ENCODE measurements around the gene PLEKHA5.
"Not testable (repeated sequence)": the region's sequence is repeated elsewhere in the genome, so short reads cannot be mapped to it uniquely, and the experiment has no call there.

The PLEKHA5 gene

GRCh38 chr12:19382111-19382526 lies 252.6 kb downstream of the PLEKHA5 start:
- Histone ChIP-seq H3K36me3 (ENCODE audit: control insufficient read depth, insufficient read depth, low read length) (no peaks in the 10 kb centered on the region), H3K27me3 (ENCODE audit: control insufficient read depth, insufficient read depth, low read length) (no peaks in the 10 kb centered on the region), H3K4me2 (ENCODE audit: low read length) (no peak overlapping the region), H3K27ac (no peak overlapping the region), H3K9me3 (ENCODE audit: control insufficient read depth, low read length) (no peaks in the 10 kb centered on the region), H3K4me3 (ENCODE audit: low read depth, low read length) (no peak overlapping the region), H2AFZ (no peak overlapping the region), H3K4me1 (no peaks in the 10 kb centered on the region), H3K9ac (no peak overlapping the region), H3K79me2 (no peaks in the 10 kb centered on the region)
- TF ChIP-seq CTCF (IDR thresholded peaks at IDR 0.05), result no peak

GRCh38 chr12:19382563-19382962 lies 253.0 kb downstream of the PLEKHA5 start:
- no peak for TF ChIP-seq CTCF (IDR thresholded peaks at IDR 0.05)
- no peaks in the 10 kb centered on the region for H3K27me3 ChIP-seq (ENCODE audit: control insufficient read depth, insufficient read depth, low read length)
- H3K9me3 ChIP-seq (ENCODE audit: control insufficient read depth, low read length), result no peaks in the 10 kb centered on the region
- H3K4me2 ChIP-seq (ENCODE audit: low read length), result no peak overlapping the region
- H2AFZ ChIP-seq, result no peak overlapping the region
- no peaks in the 10 kb centered on the region for H3K79me2 ChIP-seq
- no peak overlapping the region for H3K9ac ChIP-seq
- H3K4me1 ChIP-seq, result no peaks in the 10 kb centered on the region
- no peaks in the 10 kb centered on the region for H3K36me3 ChIP-seq (ENCODE audit: control insufficient read depth, insufficient read depth, low read length)
- H3K4me3 ChIP-seq (ENCODE audit: low read depth, low read length), result no peak overlapping the region
- no peak overlapping the region for H3K27ac ChIP-seq

GRCh38 chr12:19387161-19387560 lies 257.6 kb downstream of the PLEKHA5 start:
- H3K36me3 ChIP-seq (ENCODE audit: control insufficient read depth, insufficient read depth, low read length), result no peaks in the 10 kb centered on the region
- H3K27me3 ChIP-seq (ENCODE audit: control insufficient read depth, insufficient read depth, low read length), result no peaks in the 10 kb centered on the region
- no peak for TF ChIP-seq CTCF (IDR thresholded peaks at IDR 0.05)
- no peak overlapping the region for H3K27ac ChIP-seq
- no peak overlapping the region for H3K4me2 ChIP-seq (ENCODE audit: low read length)
- no peaks in the 10 kb centered on the region for H3K9me3 ChIP-seq (ENCODE audit: control insufficient read depth, low read length)
- H2AFZ ChIP-seq, result no peak overlapping the region
- H3K4me1 ChIP-seq, result no peaks in the 10 kb centered on the region
- H3K9ac ChIP-seq, result no peak overlapping the region
- no peaks in the 10 kb centered on the region for H3K79me2 ChIP-seq
- no peak overlapping the region for H3K4me3 ChIP-seq (ENCODE audit: low read depth, low read length)

DNA sequence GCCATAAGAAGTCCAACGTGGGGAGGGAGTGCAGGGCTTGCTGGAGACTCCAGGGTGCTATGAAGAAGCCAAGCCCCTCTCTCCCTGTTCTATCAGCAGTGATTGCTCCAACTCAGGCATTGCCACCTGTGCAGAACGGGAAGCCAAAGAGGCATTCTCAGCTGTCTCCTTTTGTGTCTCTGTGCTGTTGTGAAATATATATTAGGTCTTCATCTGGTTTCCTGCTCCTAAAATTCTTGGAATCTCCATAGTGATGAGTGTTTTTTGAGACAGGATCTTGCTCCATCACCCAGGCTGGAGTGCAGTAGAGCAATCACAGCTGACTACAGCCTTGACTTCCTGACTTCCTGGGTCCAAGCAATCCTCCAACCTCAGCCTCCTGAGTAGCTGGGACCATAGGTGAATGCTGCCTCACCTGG lies 258.6 kb downstream of the PLEKHA5 start:
- TF ChIP-seq CTCF (IDR thresholded peaks at IDR 0.05), result no peak

DNA sequence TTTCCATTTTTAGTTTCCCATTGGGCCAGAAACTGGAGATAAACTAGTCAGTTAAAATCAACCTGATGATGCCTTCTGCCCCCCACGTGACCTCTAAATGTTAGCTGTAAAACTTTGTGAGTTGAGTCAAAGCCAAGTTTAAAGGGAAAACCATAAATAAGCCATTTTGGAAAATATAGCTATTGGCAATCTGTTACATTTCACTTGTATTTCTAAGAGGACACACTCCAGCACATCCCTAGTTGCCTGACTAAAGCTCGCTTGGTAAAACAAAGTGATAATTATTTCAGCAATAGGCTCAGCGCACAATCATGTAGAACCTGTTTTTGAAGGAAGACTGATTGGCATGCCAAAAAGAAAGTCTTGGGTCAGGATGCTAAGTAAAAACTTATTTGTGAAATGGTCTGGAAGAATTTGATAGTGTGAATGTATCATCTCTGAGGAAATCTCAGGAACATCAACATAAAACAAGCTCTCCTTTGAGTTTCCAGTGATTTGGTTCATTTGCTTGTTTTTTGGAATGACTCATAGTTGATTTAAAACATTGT lies 260.6 kb downstream of the PLEKHA5 start:
- H3K36me3 ChIP-seq (ENCODE audit: control insufficient read depth, insufficient read depth, low read length), result no peaks in the 10 kb centered on the region
- H3K4me3 ChIP-seq (ENCODE audit: low read depth, low read length), result no peak overlapping the region
- H3K9me3 ChIP-seq (ENCODE audit: control insufficient read depth, low read length), result no peaks in the 10 kb centered on the region
- no peak overlapping the region for H3K9ac ChIP-seq
- H2AFZ ChIP-seq, result no peak overlapping the region
- no peaks in the 10 kb centered on the region for H3K79me2 ChIP-seq
- no peak overlapping the region for H3K27ac ChIP-seq
- no peaks in the 10 kb centered on the region for H3K4me1 ChIP-seq
- TF ChIP-seq CTCF (IDR thresholded peaks at IDR 0.05), result no peak
- H3K27me3 ChIP-seq (ENCODE audit: control insufficient read depth, insufficient read depth, low read length), result no peaks in the 10 kb centered on the region
- H3K4me2 ChIP-seq (ENCODE audit: low read length), result no peak overlapping the region

More for the DNA sequence above, 258.6 kb downstream of the PLEKHA5 start:
- H3K9ac ChIP-seq, result no peak overlapping the region
- H2AFZ ChIP-seq, result no peak overlapping the region
- no peaks in the 10 kb centered on the region for H3K79me2 ChIP-seq
- H3K36me3 ChIP-seq (ENCODE audit: control insufficient read depth, insufficient read depth, low read length), result no peaks in the 10 kb centered on the region
- H3K9me3 ChIP-seq (ENCODE audit: control insufficient read depth, low read length), result no peaks in the 10 kb centered on the region
- H3K4me2 ChIP-seq (ENCODE audit: low read length), result no peak overlapping the region
- H3K4me3 ChIP-seq (ENCODE audit: low read depth, low read length), result no peak overlapping the region
- no peaks in the 10 kb centered on the region for H3K27me3 ChIP-seq (ENCODE audit: control insufficient read depth, insufficient read depth, low read length)
- H3K27ac ChIP-seq, result no peak overlapping the region
- no peaks in the 10 kb centered on the region for H3K4me1 ChIP-seq

DNA sequence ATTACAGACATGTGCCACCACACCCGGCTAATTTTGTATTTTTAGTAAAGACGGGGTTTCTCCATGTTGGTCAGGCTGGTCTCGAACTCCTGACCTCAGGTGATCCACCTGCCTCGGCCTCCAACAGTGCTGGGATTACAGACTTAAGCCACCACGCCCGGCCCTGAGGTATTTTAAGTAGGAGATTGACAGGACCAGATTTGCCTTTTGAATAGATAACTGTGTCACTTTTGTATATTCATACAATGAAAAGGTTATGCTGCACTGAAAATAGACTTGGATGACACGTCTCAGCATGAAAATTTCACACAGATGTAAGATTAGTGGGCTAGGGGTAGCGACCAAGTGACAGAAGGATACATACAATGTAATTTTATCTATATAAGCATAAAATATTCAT lies 263.1 kb downstream of the PLEKHA5 start:
- not testable (repeated sequence) for H3K79me2 ChIP-seq; H3K27me3 ChIP-seq (ENCODE audit: control insufficient read depth, insufficient read depth, low read length); H3K36me3 ChIP-seq (ENCODE audit: control insufficient read depth, insufficient read depth, low read length); H3K4me1 ChIP-seq; H2AFZ ChIP-seq; H3K9ac ChIP-seq; H3K27ac ChIP-seq; H3K4me3 ChIP-seq (ENCODE audit: low read depth, low read length); H3K9me3 ChIP-seq (ENCODE audit: control insufficient read depth, low read length); H3K4me2 ChIP-seq (ENCODE audit: low read length)

All from parathyroid adenoma (tissue), 2 donors.